HUES48 (cell line): ENCODE data around the gene GPR35.

Experiments used
- H3K27ac ChIP-seq: one replicate; pipeline ENCODE4 v1.7.0; 2013; ENCODE audit warnings: low read depth, low read length, inconsistent platforms
- H3K27me3 ChIP-seq: 2 replicates; pipeline ENCODE4 v1.6.1; 2013; ENCODE audit warnings: mild to moderate bottlenecking, low read length; ENCODE audit not compliant: control insufficient read depth, insufficient read depth
- H3K36me3 ChIP-seq: 2 replicates; pipeline ENCODE4 v1.6.1; 2013; ENCODE audit warnings: low read length; ENCODE audit not compliant: control insufficient read depth, insufficient read depth
- H3K4me1 ChIP-seq: 2 replicates; pipeline ENCODE4 v1.6.1; 2013; ENCODE audit warnings: mild to moderate bottlenecking, low read length; ENCODE audit not compliant: control insufficient read depth, insufficient read depth
- H3K4me3 ChIP-seq: 2 replicates; pipeline ENCODE4 v1.5.1; 2013; ENCODE audit warnings: mild to moderate bottlenecking, low read depth, low read length
- H3K9ac ChIP-seq: 2 replicates; pipeline ENCODE4 v1.6.1; 2013; ENCODE audit warnings: mild to moderate bottlenecking, low read depth, low read length, moderate library complexity
- H3K9me3 ChIP-seq: 2 replicates; pipeline ENCODE4 v1.6.1; 2013; ENCODE audit warnings: low read length; ENCODE audit not compliant: control insufficient read depth, insufficient read depth

GPR35 gene

DNA sequence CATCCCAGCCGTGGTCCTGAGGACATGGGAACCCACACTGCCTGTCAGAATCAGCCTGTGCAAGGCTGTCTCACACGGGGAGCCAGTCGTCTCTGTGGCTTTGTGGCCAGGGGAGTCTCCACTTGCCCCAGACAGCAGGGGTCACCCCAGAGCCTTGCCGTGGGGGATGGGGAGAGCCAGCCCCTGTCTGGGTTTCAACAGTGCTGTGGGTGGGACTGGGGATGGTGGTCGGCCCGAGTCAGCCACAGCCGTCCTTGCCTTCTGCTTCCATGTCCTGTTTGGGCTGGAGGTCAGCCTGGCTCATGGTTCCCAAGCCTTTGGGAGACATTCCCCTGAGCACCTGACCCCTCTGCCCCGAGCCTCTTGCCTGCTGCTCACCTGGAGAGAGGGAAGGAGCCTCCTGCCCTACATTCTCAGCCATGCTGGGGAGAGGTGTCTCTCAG is 19.6 kb downstream of the GPR35 start:
- Histone ChIP-seq H3K9me3 (no peaks in the 10 kb centered on the region), H3K9ac (no peak overlapping the region), H3K4me3 (no peak overlapping the region), H3K27ac (no peak overlapping the region), H3K36me3 (no peaks in the 10 kb centered on the region), H3K4me1 (peaks cover 7% of the 10 kb centered on the region; the same call in 1 of the 2 replicates), H3K27me3 (no peaks in the 10 kb centered on the region)

- Histone ChIP-seq H3K9ac (no peak overlapping the region), H3K9me3 (no peaks in the 10 kb centered on the region), H3K4me3 (no peak overlapping the region), H3K36me3 (no peaks in the 10 kb centered on the region), H3K27ac (no peak overlapping the region), H3K27me3 (no peaks in the 10 kb centered on the region), H3K4me1 (peaks cover 7% of the 10 kb centered on the region; the same call in 1 of the 2 replicates)
Measured at GRCh38 chr2:240645346-240645745, 20.1 kb downstream of the GPR35 start.

GRCh38 chr2:240645801-240646175 is 20.5 kb downstream of the GPR35 start:
- Histone ChIP-seq H3K4me1 (peaks cover 7% of the 10 kb centered on the region; the same call in 1 of the 2 replicates), H3K4me3 (no peak overlapping the region), H3K9ac (no peak overlapping the region), H3K27me3 (no peaks in the 10 kb centered on the region), H3K27ac (no peak overlapping the region), H3K36me3 (no peaks in the 10 kb centered on the region), H3K9me3 (no peaks in the 10 kb centered on the region)

GRCh38 chr2:240646176-240646899 is 21.1 kb downstream of the GPR35 start:
- peaks cover 2% of the 10 kb centered on the region; the same call in 1 of the 2 replicates for H3K27me3 ChIP-seq
- no peak overlapping the region for H3K9ac ChIP-seq
- H3K9me3 ChIP-seq: no peaks in the 10 kb centered on the region
- peaks cover 7% of the 10 kb centered on the region; the same call in 1 of the 2 replicates for H3K4me1 ChIP-seq
- H3K36me3 ChIP-seq: no peaks in the 10 kb centered on the region
- no peak overlapping the region for H3K4me3 ChIP-seq
- no peak overlapping the region for H3K27ac ChIP-seq

DNA sequence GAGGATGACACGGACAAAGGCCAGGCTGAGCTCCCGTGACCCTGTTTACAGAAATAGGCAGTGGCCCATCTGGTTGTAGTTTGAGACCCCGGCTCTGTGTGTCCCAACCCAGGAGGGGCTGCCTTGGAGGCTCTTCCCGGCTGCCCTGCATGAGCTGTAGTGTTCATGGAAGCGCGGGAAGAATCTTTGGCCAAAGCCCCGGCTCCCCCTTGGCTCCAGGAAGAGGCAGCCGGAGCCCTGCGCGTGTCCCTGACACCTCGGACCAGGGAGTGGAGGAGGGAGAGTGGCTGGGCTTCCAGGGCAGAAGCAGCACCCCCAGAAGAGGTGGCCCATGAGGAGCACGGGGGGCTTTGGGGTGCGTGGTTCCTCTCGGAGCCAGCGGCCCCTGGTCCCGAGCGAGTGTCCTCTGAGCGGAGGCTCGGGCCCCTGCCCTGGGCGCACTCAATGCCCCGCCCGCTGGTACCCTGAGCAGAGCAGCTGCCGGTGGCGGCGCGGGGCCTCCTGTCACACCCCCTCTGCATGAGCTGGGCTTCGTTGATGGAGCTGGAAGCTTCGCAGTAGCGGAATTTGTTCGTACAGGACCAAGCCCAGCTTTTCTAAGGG is 21.7 kb downstream of the GPR35 start:
- no peak overlapping the region for H3K9ac ChIP-seq
- peaks cover 6% of the 10 kb centered on the region; the same call in 1 of the 2 replicates for H3K27me3 ChIP-seq
- no peak overlapping the region for H3K27ac ChIP-seq
- H3K36me3 ChIP-seq: no peaks in the 10 kb centered on the region
- peaks cover 7% of the 10 kb centered on the region; the same call in 1 of the 2 replicates for H3K4me1 ChIP-seq
- no peaks in the 10 kb centered on the region for H3K9me3 ChIP-seq
- no peak overlapping the region for H3K4me3 ChIP-seq

DNA sequence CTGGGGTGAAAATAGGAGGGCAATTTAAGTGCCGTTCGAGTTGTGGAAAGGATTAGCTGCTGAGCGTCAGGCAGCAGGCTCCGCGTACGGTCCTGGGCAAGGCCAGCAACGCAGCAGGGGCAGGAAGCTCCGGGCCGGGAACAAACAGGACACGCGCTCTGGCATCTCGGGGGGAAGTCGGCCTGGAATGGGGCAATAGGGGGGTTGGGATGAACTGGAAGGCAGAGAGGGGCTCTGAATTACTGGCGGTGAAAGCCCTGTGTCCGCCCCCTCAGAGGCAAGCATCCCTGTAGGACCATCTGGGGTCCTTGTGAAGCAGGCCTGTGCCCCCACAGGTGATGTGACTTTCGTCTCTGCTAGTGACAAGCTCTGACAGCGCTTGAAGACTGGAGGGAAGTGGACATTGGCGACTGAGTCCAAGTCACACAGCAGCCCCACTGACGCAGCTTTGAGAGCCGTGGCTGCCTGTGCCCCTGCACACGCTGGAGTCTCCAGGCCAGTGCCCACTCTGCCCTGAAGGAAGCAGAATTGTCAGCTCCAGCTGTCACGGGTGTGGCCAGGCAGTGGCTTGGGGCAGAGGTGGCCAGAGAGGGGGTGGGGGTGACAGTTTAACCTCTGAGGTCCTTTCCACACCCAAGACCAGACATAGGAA is 22.3 kb downstream of the GPR35 start:
- Histone ChIP-seq H3K4me1 (peaks cover 7% of the 10 kb centered on the region; the same call in 1 of the 2 replicates), H3K9ac (no peak overlapping the region), H3K4me3 (no peak overlapping the region), H3K27me3 (peaks cover 6% of the 10 kb centered on the region; the same call in 1 of the 2 replicates), H3K36me3 (no peaks in the 10 kb centered on the region), H3K9me3 (no peaks in the 10 kb centered on the region), H3K27ac (no peak overlapping the region)

GRCh38 chr2:240648155-240648649 is 22.9 kb downstream of the GPR35 start:
- Histone ChIP-seq H3K27me3 (peaks cover 6% of the 10 kb centered on the region; the same call in 1 of the 2 replicates), H3K4me1 (peaks cover 7% of the 10 kb centered on the region; the same call in 1 of the 2 replicates), H3K27ac (no peak overlapping the region), H3K9me3 (no peaks in the 10 kb centered on the region), H3K4me3 (no peak overlapping the region), H3K9ac (no peak overlapping the region), H3K36me3 (no peaks in the 10 kb centered on the region)

GRCh38 chr2:240648650-240649275 is 23.5 kb downstream of the GPR35 start:
- Histone ChIP-seq H3K4me3 (no peak overlapping the region), H3K9ac (no peak overlapping the region), H3K36me3 (no peaks in the 10 kb centered on the region), H3K4me1 (peaks cover 7% of the 10 kb centered on the region; the same call in 1 of the 2 replicates), H3K27me3 (peaks cover 6% of the 10 kb centered on the region; the same call in 1 of the 2 replicates), H3K9me3 (no peaks in the 10 kb centered on the region), H3K27ac (no peak overlapping the region)

- Histone ChIP-seq H3K27ac (no peak overlapping the region), H3K36me3 (no peaks in the 10 kb centered on the region), H3K4me1 (peaks cover 7% of the 10 kb centered on the region; the same call in 1 of the 2 replicates), H3K9me3 (no peaks in the 10 kb centered on the region), H3K4me3 (no peak overlapping the region), H3K27me3 (peaks cover 6% of the 10 kb centered on the region; the same call in 1 of the 2 replicates), H3K9ac (no peak overlapping the region)
Measured at GRCh38 chr2:240649331-240649730, 24.1 kb downstream of the GPR35 start.

- peaks cover 6% of the 10 kb centered on the region; the same call in 1 of the 2 replicates for H3K27me3 ChIP-seq
- no peak overlapping the region for H3K4me3 ChIP-seq
- no peaks in the 10 kb centered on the region for H3K36me3 ChIP-seq
- H3K9ac ChIP-seq: no peak overlapping the region
- no peaks in the 10 kb centered on the region for H3K9me3 ChIP-seq
- no peak overlapping the region for H3K27ac ChIP-seq
- H3K4me1 ChIP-seq: peaks cover 7% of the 10 kb centered on the region; the same call in 1 of the 2 replicates
Measured at GRCh38 chr2:240650254-240650965, 25.1 kb downstream of the GPR35 start.
